ENCODE data around the gene IRGQ. TPM values are rescaled to one million over a fixed set of nuclear protein-coding genes. Genes with fewer than 3 reads are reported as not detected.

The IRGQ gene
- total RNA-seq, 4 donors from 2014 or later = 20.2 to 25.8 (median 23.6) TPM

GRCh38 chr19:43622070-43622469 is 26.1 kb upstream of the IRGQ start:
- H3K4me3 ChIP-seq = no peak overlapping the region
- no peaks in the 10 kb centered on the region for H3K27me3 ChIP-seq
- TF ChIP-seq CTCF (IDR thresholded peaks at IDR 0.05 in 4 of 5, conservative IDR thresholded peaks at IDR 0.05 in 1 of 5) (no peak), POLR2A (IDR thresholded peaks at IDR 0.05) (no peak)
- intact Hi-C loops (cut with DNase I; ENCODE audit: low total_unique reads) (no loop called here), in situ Hi-C loops (cut with MboI; ENCODE audit: low sequenced_read_pairs in 4 of 4) (no loop called here)
- ATAC-seq (no peak), DNase-seq (no peak)
- H3K36me3 ChIP-seq = no peaks in the 10 kb centered on the region
- no peak overlapping the region for H3K27ac ChIP-seq
- peaks cover 8 to 19% of the 10 kb centered on the region in 2 donors for H3K4me1 ChIP-seq
- no peaks in the 10 kb centered on the region for H3K9me3 ChIP-seq

- Histone ChIP-seq H3K27ac (peak overlapping the region; percentile 90 to 96 (median 94)), H3K4me3 (peak overlapping the region; percentile 82 to 99 (median 90)), H3K36me3 (no peaks in the 10 kb centered on the region), H3K4me1 (peaks cover 8 to 19% of the 10 kb centered on the region in 2 donors), H3K9me3 (no peaks in the 10 kb centered on the region), H3K27me3 (no peaks in the 10 kb centered on the region)
- TF ChIP-seq POLR2A (IDR thresholded peaks at IDR 0.05) (no peak), CTCF (IDR thresholded peaks at IDR 0.05 in 4 of 5, conservative IDR thresholded peaks at IDR 0.05 in 1 of 5) (no peak)
- in situ Hi-C loops (cut with MboI; ENCODE audit: low sequenced_read_pairs in 4 of 4) = no loop called here
- no peak for ATAC-seq
- DNase-seq = no peak
- intact Hi-C loops (cut with DNase I; ENCODE audit: low total_unique reads) = loop anchor here (2.0 kb wide), 1 partner anchor 18 kb away; the partner anchor contains the start of gene CADM4
Measured at GRCh38 chr19:43620061-43621001, 24.4 kb upstream of the IRGQ start.

- in situ Hi-C loops (cut with MboI; ENCODE audit: low sequenced_read_pairs in 4 of 4) = no loop called here
- ATAC-seq (peak; percentile 88 to 91), DNase-seq (peak; percentile 70 to 84)
- TF ChIP-seq POLR2A (IDR thresholded peaks at IDR 0.05) (peak; percentile 75 to 77), CTCF (IDR thresholded peaks at IDR 0.05 in 4 of 5, conservative IDR thresholded peaks at IDR 0.05 in 1 of 5) (no peak)
- peak within 1 kb of the TSS; percentile 90 to 96 (median 94) for H3K27ac ChIP-seq
- intact Hi-C loops (cut with DNase I; ENCODE audit: low total_unique reads) = loop anchor here (1.0 to 5.0 kb wide), 3 partner anchors 19 to 47 kb away; partner anchors contain the start of genes CADM4, IRGQ and ZNF576
- no peaks in the 10 kb centered on the region for H3K9me3 ChIP-seq
- H3K4me3 ChIP-seq = peak within 1 kb of the TSS; percentile 82 to 99 (median 90)
- H3K4me1 ChIP-seq = peaks cover 8 to 19% of the 10 kb centered on the region in 2 donors
- H3K27me3 ChIP-seq = no peaks in the 10 kb centered on the region
- no peaks in the 10 kb centered on the region for H3K36me3 ChIP-seq
Measured at GRCh38 chr19:43619262-43620060, 23.5 kb upstream of the IRGQ start, which contains the start of gene ZNF428. Gene ZNF428, minus strand, starts transcription at chr19:43619629. Its CDS starts 5,325 bp downstream, at chr19:43614304.

- Histone ChIP-seq H3K27ac (peak overlapping the region; percentile 90 to 96 (median 94)), H3K9me3 (no peaks in the 10 kb centered on the region), H3K27me3 (no peaks in the 10 kb centered on the region), H3K36me3 (peaks cover 0 to 1% of the 10 kb centered on the region in 2 donors), H3K4me3 (peak overlapping the region; percentile 82 to 99 (median 90)), H3K4me1 (peaks cover 8 to 19% of the 10 kb centered on the region in 2 donors)
- ATAC-seq = peak; percentile 36 to 40
- intact Hi-C loops (cut with DNase I; ENCODE audit: low total_unique reads) = loop anchor here (1.0 to 5.0 kb wide), 2 partner anchors 23 to 47 kb away; partner anchors contain the start of genes IRGQ and ZNF576
- DNase-seq = no peak
- in situ Hi-C loops (cut with MboI; ENCODE audit: low sequenced_read_pairs in 4 of 4) = no loop called here
- no peak for TF ChIP-seq POLR2A (IDR thresholded peaks at IDR 0.05)
- no peak for TF ChIP-seq CTCF (IDR thresholded peaks at IDR 0.05 in 4 of 5, conservative IDR thresholded peaks at IDR 0.05 in 1 of 5)
Measured at GRCh38 chr19:43618921-43619261, 23.0 kb upstream of the IRGQ start.

All from gastrocnemius medialis (tissue), 4 donors.